HEK293 (cell line): ENCODE results near the gene MYL6B.

Experiments
- GLI2 ChIP-seq: fragments of 450-650 bp; formaldehyde crosslinking; IDR thresholded peaks from 2 replicates; pipeline ENCODE4; 2017; ENCODE audit warnings: missing biosample characterization, missing genetic modification characterization, low read depth, borderline replicate concordance
- HOXD13 ChIP-seq: sonication (generic); formaldehyde crosslinking; IDR thresholded peaks from 2 replicates; pipeline ENCODE4 v1.8.0; 2022; ENCODE audit warnings: missing genetic modification reagents, borderline replicate concordance
- KLF17 ChIP-seq: fragments of 450-650 bp; formaldehyde crosslinking; IDR thresholded peaks from 2 replicates; pipeline ENCODE4 v1.5.1; 2016; ENCODE audit warnings: missing biosample characterization, missing genetic modification characterization
- PATZ1 ChIP-seq: fragments of 450-650 bp; formaldehyde crosslinking; IDR thresholded peaks from 2 replicates; pipeline ENCODE4 v1.5.1; 2016; ENCODE audit warnings: missing biosample characterization, missing genetic modification characterization
- REST ChIP-seq: fragments of 450-650 bp; formaldehyde crosslinking; IDR thresholded peaks from 2 replicates; pipeline ENCODE4 v1.5.1; 2016; ENCODE audit warnings: missing biosample characterization, missing genetic modification characterization
- YY1 ChIP-seq: fragments of 450-650 bp; formaldehyde crosslinking; IDR thresholded peaks from 2 replicates; pipeline ENCODE4 v1.5.1; 2018; ENCODE audit warnings: missing biosample characterization, missing genetic modification characterization
- ZBTB1 ChIP-seq: fragments of 450-650 bp; formaldehyde crosslinking; IDR thresholded peaks from 2 replicates; pipeline ENCODE4 v1.5.1; 2016; ENCODE audit warnings: missing biosample characterization, missing genetic modification characterization
- ZBTB48 ChIP-seq: fragments of 450-650 bp; formaldehyde crosslinking; IDR thresholded peaks from 2 replicates; pipeline ENCODE4 v1.5.1; 2016; ENCODE audit warnings: missing biosample characterization, missing genetic modification characterization
- ZEB2 ChIP-seq: fragments of 450-650 bp; formaldehyde crosslinking; IDR thresholded peaks from 2 replicates; pipeline ENCODE4 v1.5.1; 2016; ENCODE audit warnings: missing biosample characterization, missing genetic modification characterization
- ZFHX2 ChIP-seq: fragments of 450-650 bp; formaldehyde crosslinking; conservative IDR thresholded peaks from 2 replicates; pipeline ENCODE4 v1.5.1; 2016; ENCODE audit warnings: missing biosample characterization, missing genetic modification characterization
- ZIC2 ChIP-seq: fragments of 450-650 bp; formaldehyde crosslinking; IDR thresholded peaks from 2 replicates; pipeline ENCODE4 v1.5.1; 2016; ENCODE audit warnings: missing biosample characterization, missing genetic modification characterization
- ZNF114 ChIP-seq: fragments of 450-650 bp; formaldehyde crosslinking; IDR thresholded peaks from 2 replicates; pipeline ENCODE4 v1.5.0; 2017; ENCODE audit warnings: missing biosample characterization, missing genetic modification characterization
- ZNF146 ChIP-seq: fragments of 450-650 bp; formaldehyde crosslinking; IDR thresholded peaks from 2 replicates; pipeline ENCODE4 v1.5.1; 2016; ENCODE audit warnings: missing biosample characterization, missing genetic modification characterization
- ZNF148 ChIP-seq: fragments of 450-650 bp; formaldehyde crosslinking; IDR thresholded peaks from 2 replicates; pipeline ENCODE4 v1.5.0; 2017; ENCODE audit warnings: missing biosample characterization, missing genetic modification characterization, borderline replicate concordance
- ZNF157 ChIP-seq: fragments of 450-650 bp; formaldehyde crosslinking; IDR thresholded peaks from 2 replicates; pipeline ENCODE4 v1.5.1; 2016; ENCODE audit warnings: missing biosample characterization, missing genetic modification characterization
- ZNF221 ChIP-seq: fragments of 450-650 bp; formaldehyde crosslinking; IDR thresholded peaks from 2 replicates; pipeline ENCODE4 v1.5.1; 2017; ENCODE audit warnings: missing biosample characterization, missing genetic modification characterization, borderline replicate concordance
- ZNF266 ChIP-seq: fragments of 450-650 bp; formaldehyde crosslinking; IDR thresholded peaks from 2 replicates; pipeline ENCODE4 v1.5.1; 2016; ENCODE audit warnings: missing biosample characterization, missing genetic modification characterization, low read depth
- ZNF366 ChIP-seq: fragments of 450-650 bp; formaldehyde crosslinking; conservative IDR thresholded peaks from 2 replicates; pipeline ENCODE4 v1.5.1; 2016; ENCODE audit warnings: missing biosample characterization, missing genetic modification characterization
- ZNF37A ChIP-seq: fragments of 450-650 bp; IDR thresholded peaks from 2 replicates; pipeline ENCODE4 v1.5.1; 2018; ENCODE audit warnings: missing biosample characterization, missing genetic modification characterization
- ZNF513 ChIP-seq: fragments of 450-650 bp; IDR thresholded peaks from 2 replicates; pipeline ENCODE4 v1.5.1; 2018; ENCODE audit warnings: missing biosample characterization, missing genetic modification characterization
- ZNF544 ChIP-seq: fragments of 450-650 bp; formaldehyde crosslinking; IDR thresholded peaks from 2 replicates; pipeline ENCODE4 v1.5.0; 2017; ENCODE audit warnings: missing biosample characterization, missing genetic modification characterization
- ZNF596 ChIP-seq: fragments of 450-650 bp; IDR thresholded peaks from 2 replicates; pipeline ENCODE4 v1.5.0; 2018; ENCODE audit warnings: missing biosample characterization, mild to moderate bottlenecking, missing genetic modification characterization, moderate library complexity
- ZNF629 ChIP-seq: fragments of 450-650 bp; formaldehyde crosslinking; IDR thresholded peaks from 2 replicates; pipeline ENCODE4 v1.5.1; 2017; ENCODE audit warnings: missing biosample characterization, missing genetic modification characterization
- ZNF692 ChIP-seq: fragments of 450-650 bp; formaldehyde crosslinking; IDR thresholded peaks from 2 replicates; pipeline ENCODE4 v1.5.1; 2016; ENCODE audit warnings: missing biosample characterization, missing genetic modification characterization
- ZSCAN18 ChIP-seq: fragments of 450-650 bp; formaldehyde crosslinking; IDR thresholded peaks from 2 replicates; pipeline ENCODE4 v1.5.1; 2016; ENCODE audit warnings: missing biosample characterization, missing genetic modification characterization
- ZSCAN23 ChIP-seq: fragments of 450-650 bp; formaldehyde crosslinking; IDR thresholded peaks from 2 replicates; pipeline ENCODE4 v1.5.1; 2016; ENCODE audit warnings: missing biosample characterization, missing genetic modification characterization

Gene MYL6B

GRCh38 chr12:56104109-56104814, 48.1 kb upstream of the MYL6B start, which contains the start of gene PA2G4 (continued):
- TF ChIP-seq ZNF513 (tag by site-specific recombination) (no peak), ZNF366 (tag by site-specific recombination) (no peak; the same call in 1 of the 2 replicates), GLI2 (no peak), YY1 (tag by site-specific recombination) (no peak), ZIC2 (peak; percentile 68; the same call in 1 of the 2 replicates), ZNF114 (tag by site-specific recombination) (no peak), ZNF37A (no peak), ZNF266 (tag by site-specific recombination) (no peak), ZNF146 (tag by site-specific recombination) (no peak), ZSCAN23 (no peak), ZNF692 (tag by site-specific recombination) (peak; percentile 20; the same call in 1 of the 2 replicates), ZBTB1 (tag by site-specific recombination) (no peak), ZNF148 (no peak), KLF17 (tag by site-specific recombination) (no peak), ZBTB48 (tag by site-specific recombination) (peak; percentile 78), ZNF157 (no peak), ZEB2 (tag by site-specific recombination) (peak; percentile 92), ZFHX2 (tag by site-specific recombination) (no peak; the same call in 1 of the 2 replicates), HOXD13 (CRISPR knock-in tag) (no peak), ZNF544 (tag by site-specific recombination) (no peak), PATZ1 (tag by site-specific recombination) (peak; percentile 85), ZNF629 (tag by site-specific recombination) (peak; percentile 45), ZNF596 (tag by site-specific recombination) (0 out of 2 replicates have a peak, but pooled peaks have one; percentile 37), REST (0 out of 2 replicates have a peak, but pooled peaks have one; percentile 46), ZSCAN18 (tag by site-specific recombination) (no peak), ZNF221 (no peak)
